HepG2 (cell line): ENCODE measurements around the gene ZNF396. TPM values are rescaled to one million over a fixed set of nuclear protein-coding genes. Genes with fewer than 3 reads are reported as not detected.

Experiments
- ATAC-seq: fragments of 200-7000 bp; cut with Tn5 transposase; 3 replicates; pipeline ENCODE4 v1.9.1; 2020; ENCODE audit warnings: mild to moderate bottlenecking, moderate library complexity
- BruUV-seq: library from RNA; stranded (reverse); fragments of 400-500 nt; replicated peaks from 2 replicates; lab custom pipeline; 2021; lab: Mats Ljungman, UMichigan
- CTCF ChIA-PET: fragments of 300-600 bp; formaldehyde crosslinking; extraction: SDS; loops from one replicate; lab custom pipeline; 2021; ENCODE audit warnings: low total read pairs, inconsistent platforms, low intra/inter-chr PET ratio; lab: Yijun Ruan, JAX
- POLR2A ChIA-PET: fragments of 350-600 bp; sonication (Branson Sonifier 250); formaldehyde crosslinking; loops from one replicate; lab custom pipeline; 2020; ENCODE audit warnings: antibody characterized with exemption, inconsistent platforms; lab: Yijun Ruan, JAX
- DNase-seq: peaks from one replicate; pipeline ENCODE4 v3.0.0-alpha.2; 2015; ENCODE audit warnings: low spot score
- FAIRE-seq: peaks from 3 replicates; lab custom pipeline; 2011; peaks lifted over from hg19 to GRCh38; lab: Jason Lieb, UNC
- H2AFZ ChIP-seq: one replicate; pipeline ENCODE4 v1.6.1; 2011; ENCODE audit warnings: low read length, inconsistent platforms
- H3K27ac ChIP-seq: fragments of 300-600 bp; 3 replicates; pipeline ENCODE4 v1.8.0; 2011; ENCODE audit warnings: mixed run types, mild to moderate bottlenecking, mixed read lengths, low read length, inconsistent platforms; ENCODE audit not compliant: insufficient read depth; ENCODE audit errors: extremely low read length
- H3K27me3 ChIP-seq, 2 experiments: fragments of 200-600 bp in 1 of 2; 2 replicates in 1 of 2; 3 replicates in 1 of 2; pipeline versions ENCODE4 v1.6.0 to v1.8.0; 2011; ENCODE audit warnings: low read length in 2 of 2, mild to moderate bottlenecking in 2 of 2, moderate library complexity in 2 of 2, inconsistent platforms in 1 of 2; ENCODE audit not compliant: insufficient read depth in 2 of 2, control insufficient read depth in 1 of 2
- H3K36me3 ChIP-seq, 2 experiments: fragments of 200-600 bp in 1 of 2; replicated peaks in 1 of 2; 2 replicates in 1 of 2; 3 replicates in 1 of 2; pipeline versions ENCODE4 v1.5.1 to v1.8.0; 2011; ENCODE audit warnings: low read length in 2 of 2, inconsistent platforms in 1 of 2; ENCODE audit not compliant: insufficient read depth in 2 of 2, control insufficient read depth in 1 of 2
- H3K4me1 ChIP-seq: 2 replicates; pipeline ENCODE4 v1.5.1; 2012; ENCODE audit warnings: low read length, inconsistent platforms; ENCODE audit not compliant: insufficient read depth
- H3K4me2 ChIP-seq: 2 replicates; pipeline ENCODE4 v1.6.0; 2011; ENCODE audit warnings: low read depth, low read length, inconsistent platforms
- H3K4me3 ChIP-seq, 3 experiments: fragments of 200-600 bp in 1 of 3; sonication (generic), shearing (Covaris generic) in 1 of 3; replicated peaks in 1 of 3; 2 replicates each; pipeline ENCODE4 v1.5.1; 2011 to 2016; ENCODE audit warnings: low read length in 3 of 3, inconsistent platforms in 2 of 3, low read depth in 2 of 3, mild to moderate bottlenecking in 2 of 3, control low read depth in 1 of 3, mixed read lengths in 1 of 3; ENCODE audit not compliant: insufficient read depth in 1 of 3
- H3K79me2 ChIP-seq: one replicate; pipeline ENCODE4 v1.6.1; 2011; ENCODE audit warnings: low read length, inconsistent platforms; ENCODE audit not compliant: insufficient read depth
- H3K9ac ChIP-seq: 2 replicates; pipeline ENCODE4 v1.6.0; 2011; ENCODE audit warnings: mild to moderate bottlenecking, low read depth, low read length, inconsistent platforms; ENCODE audit not compliant: insufficient read depth
- H3K9me3 ChIP-seq: 2 replicates; pipeline ENCODE4 v1.5.1; 2012; ENCODE audit warnings: mild to moderate bottlenecking, low read length
- H4K20me1 ChIP-seq: 2 replicates; pipeline ENCODE4 v1.6.0; 2011; ENCODE audit warnings: inconsistent platforms, mild to moderate bottlenecking, low read length, moderate library complexity; ENCODE audit not compliant: insufficient read depth
- ARNT ChIP-seq: fragments of 450-650 bp; IDR thresholded peaks from 2 replicates; pipeline ENCODE4 v1.6.1; 2017
- ATF3 ChIP-seq: sonication (generic); formaldehyde crosslinking; IDR thresholded peaks from 2 replicates; pipeline ENCODE4 v1.4.0; 2020; ENCODE audit warnings: missing genetic modification reagents
- HDAC6 ChIP-seq: fragments of 200-600 bp; sonication (generic); IDR thresholded peaks from 2 replicates; pipeline ENCODE4 v1.7.0; 2017; ENCODE audit warnings: mild to moderate bottlenecking, antibody characterized with exemption, low read length, low read depth
- NRL ChIP-seq: sonication (generic); formaldehyde crosslinking; IDR thresholded peaks from 2 replicates; pipeline ENCODE4 v1.5.0; 2020; ENCODE audit warnings: missing genetic modification reagents, mild to moderate bottlenecking, moderate library complexity, borderline replicate concordance
- PAF1 ChIP-seq: IDR thresholded peaks from 2 replicates; pipeline ENCODE4 v1.6.1; 2016; ENCODE audit warnings: missing genetic modification reagents, missing compliant biosample characterization
- SATB2 ChIP-seq: sonication (generic); formaldehyde crosslinking; IDR thresholded peaks from 2 replicates; pipeline ENCODE4 v1.5.0; 2020; ENCODE audit warnings: missing genetic modification reagents
- SETDB1 ChIP-seq: sonication (generic); formaldehyde crosslinking; IDR thresholded peaks from 2 replicates; pipeline ENCODE4 v1.5.1; 2020; ENCODE audit warnings: missing genetic modification reagents, mild to moderate bottlenecking, borderline replicate concordance
- SRSF4 ChIP-seq: fragments of 200-400 bp; formaldehyde crosslinking; IDR thresholded peaks from one replicate; pipeline ENCODE4 v1.6.1; 2018; ENCODE audit warnings: mild to moderate bottlenecking, low read depth, low read length, moderate library complexity; ENCODE audit not compliant: poor library complexity, severe bottlenecking
- ZC3H13 ChIP-seq: sonication (generic); formaldehyde crosslinking; IDR thresholded peaks from 2 replicates; pipeline ENCODE4 v1.8.1; 2023; ENCODE audit warnings: mild to moderate bottlenecking, missing genetic modification reagents, moderate library complexity
- ZNF382 ChIP-seq: sonication (generic); formaldehyde crosslinking; IDR thresholded peaks from 2 replicates; pipeline ENCODE4 v1.5.0; 2020; ENCODE audit warnings: missing genetic modification reagents, mild to moderate bottlenecking, borderline replicate concordance
- ZNF766 ChIP-seq: sonication (generic); formaldehyde crosslinking; IDR thresholded peaks from 2 replicates; pipeline ENCODE4 v1.5.0; 2020; ENCODE audit warnings: missing genetic modification reagents, borderline replicate concordance
- ZNF788 ChIP-seq: sonication (generic); formaldehyde crosslinking; IDR thresholded peaks from 2 replicates; pipeline ENCODE4 v1.5.0; 2020; ENCODE audit warnings: mild to moderate bottlenecking, missing genetic modification reagents, borderline replicate concordance
- WGBS: methylation state at CpG from one replicate; pipeline ENCODE4 v1.1.6; 2017; ENCODE audit warnings: low lambda C conversion rate; 5-methylcytosine and 5-hydroxymethylcytosine counted together
- in situ Hi-C: cut with HindIII; loops from 2 replicates; pipeline ENCODE4 v1.10.0; 2017; ENCODE audit warnings: low pct_unique_long_range_greater_than_20kb; ENCODE audit not compliant: extremely low pct_ligation_motif_present
- intact Hi-C: fragments of 100-400 bp; cut with micrococcal nuclease; formaldehyde crosslinking; loops from one replicate; pipeline ENCODE4 v1.10.0; 2022; ENCODE audit not compliant: unreplicated experiment
- polyA plus RNA-seq, 8 experiments: library from polyadenylated mRNA; depleted of rRNA in 3 of 8; stranded (reverse) in 7 of 8; unstranded in 1 of 8; fragments of >200 nt; fragmentation: Illumina TruSeq in 4 of 8; extraction: Trizol in 4 of 8; gene quantifications; 2 replicates each; pipeline versions ENCODE4 v1.2.1 to v1.2.3, GENCODE V29; 2011 to 2016; ENCODE audit warnings: low read depth in 4 of 8, missing spikeins in 1 of 8, mixed read lengths in 1 of 8; ENCODE audit not compliant: insufficient read depth in 1 of 8
- total RNA-seq, 5 experiments: library from RNA; depleted of rRNA; stranded (reverse); fragments of >200 nt; fragmentation: Illumina TruSeq; extraction: Trizol; gene quantifications; 2 replicates each; pipeline ENCODE4 v1.2.3, GENCODE V29; 2016; ENCODE audit warnings: low read depth in 1 of 5
- TF ChIP-seq, protein P1 (sequence below): sonication (generic); formaldehyde crosslinking; IDR thresholded peaks from 2 replicates; pipeline ENCODE4 v1.4.0; 2020; ENCODE audit warnings: missing genetic modification reagents
- TF ChIP-seq, protein P2 (sequence below): sonication (generic); formaldehyde crosslinking; IDR thresholded peaks from 2 replicates; pipeline ENCODE4 v1.4.0; 2020; ENCODE audit warnings: low read depth, missing genetic modification reagents

ZNF396 gene
- total and polyA plus RNA-seq, 2 of the 13 experiments (the other 11 are each of a cell fraction or from before 2014, with no cell fraction given) = 0.25 to 0.75 TPM

GRCh38 chr18:35426786-35427185 is 49.6 kb upstream of the ZNF396 start:
- DNase-seq = no peak
- Histone ChIP-seq H3K27me3 (no peaks in the 10 kb centered on the region; a peak in 1 of 5 replicates), H3K4me1 (no peaks in the 10 kb centered on the region), H3K9ac (no peak overlapping the region), H4K20me1 (no peaks in the 10 kb centered on the region), H3K36me3 (no peaks in the 10 kb centered on the region), H2AFZ (no peak overlapping the region), H3K27ac (no peak overlapping the region), H3K9me3 (no peaks in the 10 kb centered on the region), H3K4me3 (no peak overlapping the region), H3K4me2 (no peak overlapping the region), H3K79me2 (no peaks in the 10 kb centered on the region)
- no peak for ATAC-seq
- intact Hi-C loops (no loop called here), in situ Hi-C loops (no loop called here)
- FAIRE-seq = no peak
- BruUV-seq = no TSS peak
- TF ChIP-seq NRL (CRISPR knock-in tag) (no peak), SETDB1 (CRISPR knock-in tag) (no peak), ZNF382 (CRISPR knock-in tag) (no peak), ATF3 (CRISPR knock-in tag) (no peak), ZNF766 (no peak), ZC3H13 (CRISPR knock-in tag) (no peak), SRSF4 (no peak), SATB2 (CRISPR knock-in tag) (no peak), ARNT (no peak), HDAC6 (no peak), ZNF788 (CRISPR knock-in tag) (no peak), PAF1 (CRISPR knock-in tag) (no peak)
- TF ChIP-seq, protein P1, sequence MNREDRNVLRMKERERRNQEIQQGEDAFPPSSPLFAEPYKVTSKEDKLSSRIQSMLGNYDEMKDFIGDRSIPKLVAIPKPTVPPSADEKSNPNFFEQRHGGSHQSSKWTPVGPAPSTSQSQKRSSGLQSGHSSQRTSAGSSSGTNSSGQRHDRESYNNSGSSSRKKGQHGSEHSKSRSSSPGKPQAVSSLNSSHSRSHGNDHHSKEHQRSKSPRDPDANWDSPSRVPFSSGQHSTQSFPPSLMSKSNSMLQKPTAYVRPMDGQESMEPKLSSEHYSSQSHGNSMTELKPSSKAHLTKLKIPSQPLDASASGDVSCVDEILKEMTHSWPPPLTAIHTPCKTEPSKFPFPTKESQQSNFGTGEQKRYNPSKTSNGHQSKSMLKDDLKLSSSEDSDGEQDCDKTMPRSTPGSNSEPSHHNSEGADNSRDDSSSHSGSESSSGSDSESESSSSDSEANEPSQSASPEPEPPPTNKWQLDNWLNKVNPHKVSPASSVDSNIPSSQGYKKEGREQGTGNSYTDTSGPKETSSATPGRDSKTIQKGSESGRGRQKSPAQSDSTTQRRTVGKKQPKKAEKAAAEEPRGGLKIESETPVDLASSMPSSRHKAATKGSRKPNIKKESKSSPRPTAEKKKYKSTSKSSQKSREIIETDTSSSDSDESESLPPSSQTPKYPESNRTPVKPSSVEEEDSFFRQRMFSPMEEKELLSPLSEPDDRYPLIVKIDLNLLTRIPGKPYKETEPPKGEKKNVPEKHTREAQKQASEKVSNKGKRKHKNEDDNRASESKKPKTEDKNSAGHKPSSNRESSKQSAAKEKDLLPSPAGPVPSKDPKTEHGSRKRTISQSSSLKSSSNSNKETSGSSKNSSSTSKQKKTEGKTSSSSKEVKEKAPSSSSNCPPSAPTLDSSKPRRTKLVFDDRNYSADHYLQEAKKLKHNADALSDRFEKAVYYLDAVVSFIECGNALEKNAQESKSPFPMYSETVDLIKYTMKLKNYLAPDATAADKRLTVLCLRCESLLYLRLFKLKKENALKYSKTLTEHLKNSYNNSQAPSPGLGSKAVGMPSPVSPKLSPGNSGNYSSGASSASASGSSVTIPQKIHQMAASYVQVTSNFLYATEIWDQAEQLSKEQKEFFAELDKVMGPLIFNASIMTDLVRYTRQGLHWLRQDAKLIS (CRISPR knock-in tag) = no peak
- TF ChIP-seq, protein P2, sequence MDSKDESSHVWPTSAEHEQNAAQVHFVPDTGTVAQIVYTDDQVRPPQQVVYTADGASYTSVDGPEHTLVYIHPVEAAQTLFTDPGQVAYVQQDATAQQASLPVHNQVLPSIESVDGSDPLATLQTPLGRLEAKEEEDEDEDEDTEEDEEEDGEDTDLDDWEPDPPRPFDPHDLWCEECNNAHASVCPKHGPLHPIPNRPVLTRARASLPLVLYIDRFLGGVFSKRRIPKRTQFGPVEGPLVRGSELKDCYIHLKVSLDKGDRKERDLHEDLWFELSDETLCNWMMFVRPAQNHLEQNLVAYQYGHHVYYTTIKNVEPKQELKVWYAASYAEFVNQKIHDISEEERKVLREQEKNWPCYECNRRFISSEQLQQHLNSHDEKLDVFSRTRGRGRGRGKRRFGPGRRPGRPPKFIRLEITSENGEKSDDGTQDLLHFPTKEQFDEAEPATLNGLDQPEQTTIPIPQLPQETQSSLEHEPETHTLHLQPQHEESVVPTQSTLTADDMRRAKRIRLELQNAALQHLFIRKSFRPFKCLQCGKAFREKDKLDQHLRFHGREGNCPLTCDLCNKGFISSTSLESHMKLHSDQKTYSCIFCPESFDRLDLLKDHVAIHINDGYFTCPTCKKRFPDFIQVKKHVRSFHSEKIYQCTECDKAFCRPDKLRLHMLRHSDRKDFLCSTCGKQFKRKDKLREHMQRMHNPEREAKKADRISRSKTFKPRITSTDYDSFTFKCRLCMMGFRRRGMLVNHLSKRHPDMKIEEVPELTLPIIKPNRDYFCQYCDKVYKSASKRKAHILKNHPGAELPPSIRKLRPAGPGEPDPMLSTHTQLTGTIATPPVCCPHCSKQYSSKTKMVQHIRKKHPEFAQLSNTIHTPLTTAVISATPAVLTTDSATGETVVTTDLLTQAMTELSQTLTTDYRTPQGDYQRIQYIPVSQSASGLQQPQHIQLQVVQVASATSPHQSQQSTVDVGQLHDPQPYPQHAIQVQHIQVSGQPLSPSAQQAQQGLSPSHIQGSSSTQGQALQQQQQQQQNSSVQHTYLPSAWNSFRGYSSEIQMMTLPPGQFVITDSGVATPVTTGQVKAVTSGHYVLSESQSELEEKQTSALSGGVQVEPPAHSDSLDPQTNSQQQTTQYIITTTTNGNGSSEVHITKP (CRISPR knock-in tag) = no peak
- 9% methylated on average over 5 of the region's 5 CpGs for WGBS
- ChIA-PET CTCF (no interaction called here), POLR2A (no interaction called here)
